ENCODE data around the gene DGCR6L.
"Not testable (repeated sequence)": the region's sequence is repeated elsewhere in the genome, so short reads cannot be mapped to it uniquely, and the experiment has no call there.

Gene DGCR6L

GRCh38 chr22:20319041-20319744 lies 667 bp downstream of the DGCR6L start:
- peaks cover 8% of the 10 kb centered on the region; the same call in 1 of the 2 replicates for H3K36me3 ChIP-seq (ENCODE audit: insufficient read depth, low read length)
- DNase-seq = no peak
- peak overlapping the region; percentile 98 for H3K9ac ChIP-seq (ENCODE audit: low read depth, low read length)
- H3K79me2 ChIP-seq (ENCODE audit: insufficient read depth, low read length) = peaks cover 44% of the 10 kb centered on the region
- H3K4me1 ChIP-seq (ENCODE audit: insufficient read depth, low read length) = peaks cover 47% of the 10 kb centered on the region
- peak overlapping the region; percentile 94 for H3K4me2 ChIP-seq (ENCODE audit: insufficient read depth, low read length)
- peak overlapping the region; percentile 95 to 98 for H3K4me3 ChIP-seq (ENCODE audit: low read depth in 1 of 2, low read length in 2 of 2)
- peak overlapping the region; percentile 98 for H2AFZ ChIP-seq (ENCODE audit: low read depth, low read length)
- peak; percentile 33 for ATAC-seq (ENCODE audit: insufficient read depth, low read depth)
- TF ChIP-seq EZH2 (IDR thresholded peaks at IDR 0.05; ENCODE audit: borderline replicate concordance, low read depth, low read length, severe bottlenecking) (no peak), CTCF (IDR thresholded peaks at IDR 0.05; ENCODE audit: borderline replicate concordance, extremely low read depth, low read length, poor library complexity, severe bottlenecking) (no peak)
- H3K9me3 ChIP-seq (ENCODE audit: insufficient read depth, low read length, severe bottlenecking) = no peaks in the 10 kb centered on the region
- H4K20me1 ChIP-seq (ENCODE audit: insufficient read depth, low read length) = peaks cover 22% of the 10 kb centered on the region
- peak overlapping the region; percentile 71 for H3K27ac ChIP-seq (ENCODE audit: low read length)
- no peaks in the 10 kb centered on the region for H3K27me3 ChIP-seq (ENCODE audit: insufficient read depth, low read length, poor library complexity)

DNA sequence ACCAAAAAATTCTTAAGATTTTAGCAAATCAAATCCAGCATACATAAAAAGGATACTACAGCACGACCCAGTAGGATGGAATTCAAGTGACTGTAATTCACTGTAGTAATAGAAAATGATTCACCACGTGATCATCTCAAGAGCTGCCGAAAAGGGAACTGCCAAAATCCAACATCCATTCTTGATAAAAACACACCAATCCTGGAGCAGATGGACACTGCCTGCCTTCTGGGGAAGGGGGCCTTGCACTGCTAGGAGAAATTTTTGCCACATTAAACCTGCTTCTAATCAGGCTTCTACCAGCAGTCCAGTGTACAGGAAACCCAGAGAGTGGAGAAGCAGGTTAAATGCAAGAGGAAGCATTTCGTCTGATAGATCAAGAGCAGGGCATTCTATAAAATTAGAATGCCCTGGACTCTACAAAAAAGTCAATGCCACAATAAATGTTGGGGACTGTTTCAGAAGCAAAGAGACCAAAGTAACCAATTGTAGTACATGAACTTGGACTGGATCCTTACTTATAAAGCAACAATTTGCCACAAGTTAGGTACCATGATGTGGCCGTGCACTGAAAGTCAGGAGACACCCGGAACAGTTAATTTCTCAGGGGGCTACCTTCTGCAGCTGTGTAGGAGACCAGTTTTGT lies 1.7 kb downstream of the DGCR6L start:
- peaks cover 22% of the 10 kb centered on the region for H4K20me1 ChIP-seq (ENCODE audit: insufficient read depth, low read length)
- not testable (repeated sequence) for H3K27me3 ChIP-seq (ENCODE audit: insufficient read depth, low read length, poor library complexity); DNase-seq; ATAC-seq (ENCODE audit: insufficient read depth, low read depth); H3K27ac ChIP-seq (ENCODE audit: low read length); H2AFZ ChIP-seq (ENCODE audit: low read depth, low read length); H3K9me3 ChIP-seq (ENCODE audit: insufficient read depth, low read length, severe bottlenecking); H3K36me3 ChIP-seq (ENCODE audit: insufficient read depth, low read length)
- peak overlapping the region; percentile 98; the same call in 1 of the 2 replicates for H3K9ac ChIP-seq (ENCODE audit: low read depth, low read length)
- peak overlapping the region; percentile 94 for H3K4me2 ChIP-seq (ENCODE audit: insufficient read depth, low read length)
- H3K4me1 ChIP-seq (ENCODE audit: insufficient read depth, low read length) = peaks cover 47% of the 10 kb centered on the region
- H3K4me3 ChIP-seq (ENCODE audit: low read depth in 1 of 2, low read length in 2 of 2) = peak overlapping the region in 1 of 2 experiments; percentile 95; a peak in 2 of 4 replicates
- peaks cover 44% of the 10 kb centered on the region for H3K79me2 ChIP-seq (ENCODE audit: insufficient read depth, low read length)

- Histone ChIP-seq H3K4me2 (ENCODE audit: insufficient read depth, low read length) (peak overlapping the region; percentile 94), H3K79me2 (ENCODE audit: insufficient read depth, low read length) (peaks cover 44% of the 10 kb centered on the region), H3K4me1 (ENCODE audit: insufficient read depth, low read length) (peaks cover 47% of the 10 kb centered on the region), H4K20me1 (ENCODE audit: insufficient read depth, low read length) (peaks cover 22% of the 10 kb centered on the region), H3K9ac (ENCODE audit: low read depth, low read length) (0 out of 2 replicates have a peak overlapping the region, but pooled peaks have one; percentile 17)
- not testable (repeated sequence) for H2AFZ ChIP-seq (ENCODE audit: low read depth, low read length); H3K27me3 ChIP-seq (ENCODE audit: insufficient read depth, low read length, poor library complexity); H3K4me3 ChIP-seq (ENCODE audit: low read depth in 1 of 2, low read length in 2 of 2); ATAC-seq (ENCODE audit: insufficient read depth, low read depth); H3K36me3 ChIP-seq (ENCODE audit: insufficient read depth, low read length); H3K27ac ChIP-seq (ENCODE audit: low read length); H3K9me3 ChIP-seq (ENCODE audit: insufficient read depth, low read length, severe bottlenecking)
- peak; percentile 59 for TF ChIP-seq CTCF (IDR thresholded peaks at IDR 0.05; ENCODE audit: borderline replicate concordance, extremely low read depth, low read length, poor library complexity, severe bottlenecking)
- peak; percentile 43 for DNase-seq
Observed at GRCh38 chr22:20317402-20318042, 2.3 kb downstream of the DGCR6L start.
